Measurements from ENCODE around the gene MIXL1. TPM values are rescaled to one million over a fixed set of nuclear protein-coding genes. Genes with fewer than 3 reads are reported as not detected.

MIXL1 gene
- total and polyA plus RNA-seq, 2 experiments from 2014 or later, result 0.97 to 1.0 TPM

GRCh38 chr1:226215239-226215638 lies 8.2 kb upstream of the MIXL1 start:
- H3K27ac ChIP-seq (ENCODE audit: low read depth), result no peak overlapping the region
- peak overlapping the region; percentile 86 for H2AFZ ChIP-seq
- no peak for DNase-seq (ENCODE audit: low spot score)
- no peak for TF ChIP-seq REST (IDR thresholded peaks at IDR 0.05; ENCODE audit: unreplicated experiment)
- TF ChIP-seq EZH2phosphoT487 (IDR thresholded peaks at IDR 0.05; ENCODE audit: unreplicated experiment), result no peak
- TF ChIP-seq STAT1 (IDR thresholded peaks at IDR 0.05; ENCODE audit: unreplicated experiment), result no peak
- no peak for TF ChIP-seq ZNF331 (CRISPR knock-in tag; IDR thresholded peaks at IDR 0.05; ENCODE audit: low read depth)
- no peak for TF ChIP-seq ZNF114 (CRISPR knock-in tag; IDR thresholded peaks at IDR 0.05)
- TF ChIP-seq EZH2 (IDR thresholded peaks at IDR 0.05; ENCODE audit: low read depth, unreplicated experiment), result no peak
- no peak for TF ChIP-seq NANOG (IDR thresholded peaks at IDR 0.05; ENCODE audit: borderline replicate concordance)
- no peak for TF ChIP-seq CREB1 (CRISPR knock-in tag; IDR thresholded peaks at IDR 0.05; ENCODE audit: low read depth)
- TF ChIP-seq, protein P1, sequence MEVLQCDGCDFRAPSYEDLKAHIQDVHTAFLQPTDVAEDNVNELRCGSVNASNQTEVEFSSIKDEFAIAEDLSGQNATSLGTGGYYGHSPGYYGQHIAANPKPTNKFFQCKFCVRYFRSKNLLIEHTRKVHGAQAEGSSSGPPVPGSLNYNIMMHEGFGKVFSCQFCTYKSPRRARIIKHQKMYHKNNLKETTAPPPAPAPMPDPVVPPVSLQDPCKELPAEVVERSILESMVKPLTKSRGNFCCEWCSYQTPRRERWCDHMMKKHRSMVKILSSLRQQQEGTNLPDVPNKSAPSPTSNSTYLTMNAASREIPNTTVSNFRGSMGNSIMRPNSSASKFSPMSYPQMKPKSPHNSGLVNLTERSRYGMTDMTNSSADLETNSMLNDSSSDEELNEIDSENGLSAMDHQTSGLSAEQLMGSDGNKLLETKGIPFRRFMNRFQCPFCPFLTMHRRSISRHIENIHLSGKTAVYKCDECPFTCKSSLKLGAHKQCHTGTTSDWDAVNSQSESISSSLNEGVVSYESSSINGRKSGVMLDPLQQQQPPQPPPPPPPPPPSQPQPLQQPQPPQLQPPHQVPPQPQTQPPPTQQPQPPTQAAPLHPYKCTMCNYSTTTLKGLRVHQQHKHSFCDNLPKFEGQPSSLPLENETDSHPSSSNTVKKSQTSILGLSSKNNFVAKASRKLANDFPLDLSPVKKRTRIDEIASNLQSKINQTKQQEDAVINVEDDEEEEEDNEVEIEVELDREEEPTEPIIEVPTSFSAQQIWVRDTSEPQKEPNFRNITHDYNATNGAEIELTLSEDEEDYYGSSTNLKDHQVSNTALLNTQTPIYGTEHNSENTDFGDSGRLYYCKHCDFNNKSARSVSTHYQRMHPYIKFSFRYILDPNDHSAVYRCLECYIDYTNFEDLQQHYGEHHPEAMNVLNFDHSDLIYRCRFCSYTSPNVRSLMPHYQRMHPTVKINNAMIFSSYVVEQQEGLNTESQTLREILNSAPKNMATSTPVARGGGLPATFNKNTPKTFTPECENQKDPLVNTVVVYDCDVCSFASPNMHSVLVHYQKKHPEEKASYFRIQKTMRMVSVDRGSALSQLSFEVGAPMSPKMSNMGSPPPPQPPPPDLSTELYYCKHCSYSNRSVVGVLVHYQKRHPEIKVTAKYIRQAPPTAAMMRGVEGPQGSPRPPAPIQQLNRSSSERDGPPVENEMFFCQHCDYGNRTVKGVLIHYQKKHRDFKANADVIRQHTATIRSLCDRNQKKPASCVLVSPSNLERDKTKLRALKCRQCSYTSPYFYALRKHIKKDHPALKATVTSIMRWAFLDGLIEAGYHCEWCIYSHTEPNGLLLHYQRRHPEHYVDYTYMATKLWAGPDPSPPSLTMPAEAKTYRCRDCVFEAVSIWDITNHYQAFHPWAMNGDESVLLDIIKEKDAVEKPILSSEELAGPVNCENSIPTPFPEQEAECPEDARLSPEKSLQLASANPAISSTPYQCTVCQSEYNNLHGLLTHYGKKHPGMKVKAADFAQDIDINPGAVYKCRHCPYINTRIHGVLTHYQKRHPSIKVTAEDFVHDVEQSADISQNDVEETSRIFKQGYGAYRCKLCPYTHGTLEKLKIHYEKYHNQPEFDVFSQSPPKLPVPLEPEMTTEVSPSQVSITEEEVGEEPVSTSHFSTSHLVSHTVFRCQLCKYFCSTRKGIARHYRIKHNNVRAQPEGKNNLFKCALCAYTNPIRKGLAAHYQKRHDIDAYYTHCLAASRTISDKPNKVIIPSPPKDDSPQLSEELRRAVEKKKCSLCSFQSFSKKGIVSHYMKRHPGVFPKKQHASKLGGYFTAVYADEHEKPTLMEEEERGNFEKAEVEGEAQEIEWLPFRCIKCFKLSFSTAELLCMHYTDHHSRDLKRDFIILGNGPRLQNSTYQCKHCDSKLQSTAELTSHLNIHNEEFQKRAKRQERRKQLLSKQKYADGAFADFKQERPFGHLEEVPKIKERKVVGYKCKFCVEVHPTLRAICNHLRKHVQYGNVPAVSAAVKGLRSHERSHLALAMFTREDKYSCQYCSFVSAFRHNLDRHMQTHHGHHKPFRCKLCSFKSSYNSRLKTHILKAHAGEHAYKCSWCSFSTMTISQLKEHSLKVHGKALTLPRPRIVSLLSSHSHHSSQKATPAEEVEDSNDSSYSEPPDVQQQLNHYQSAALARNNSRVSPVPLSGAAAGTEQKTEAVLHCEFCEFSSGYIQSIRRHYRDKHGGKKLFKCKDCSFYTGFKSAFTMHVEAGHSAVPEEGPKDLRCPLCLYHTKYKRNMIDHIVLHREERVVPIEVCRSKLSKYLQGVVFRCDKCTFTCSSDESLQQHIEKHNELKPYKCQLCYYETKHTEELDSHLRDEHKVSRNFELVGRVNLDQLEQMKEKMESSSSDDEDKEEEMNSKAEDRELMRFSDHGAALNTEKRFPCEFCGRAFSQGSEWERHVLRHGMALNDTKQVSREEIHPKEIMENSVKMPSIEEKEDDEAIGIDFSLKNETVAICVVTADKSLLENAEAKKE (CRISPR knock-in tag; IDR thresholded peaks at IDR 0.05), result no peak
- no peak for TF ChIP-seq CTCF (conservative IDR thresholded peaks at IDR 0.05; ENCODE audit: low read depth in 2 of 2)
- no peak for TF ChIP-seq POLR2AphosphoS5 (IDR thresholded peaks at IDR 0.05; ENCODE audit: low read depth)
- no peak for TF ChIP-seq JUNB (IDR thresholded peaks at IDR 0.05; ENCODE audit: unreplicated experiment)
- TF ChIP-seq ETS1 (IDR thresholded peaks at IDR 0.05), result no peak
- H3K4me1 ChIP-seq (ENCODE audit: insufficient read depth), result peaks cover 30% of the 10 kb centered on the region
- peaks cover 7% of the 10 kb centered on the region; the same call in 1 of the 2 replicates for H3F3A ChIP-seq (replicated peaks; ENCODE audit: low read depth)
- peaks cover under 1% of the 10 kb centered on the region; the same call in 1 of the 2 replicates for H3K27me3 ChIP-seq (ENCODE audit: insufficient read depth)
- H3K4me3 Mint-ChIP-seq, result no peak overlapping the region; the same call in 2 of the 3 replicates
- H3K79me2 ChIP-seq (replicated peaks; ENCODE audit: insufficient read depth), result no peaks in the 10 kb centered on the region
- H3K27ac Mint-ChIP-seq, result no peak overlapping the region
- H3K9me3 Mint-ChIP-seq, result no peaks in the 10 kb centered on the region; the same call in 2 of the 3 replicates
- no peak overlapping the region for H3K4me2 ChIP-seq
- peak; percentile 33 for ATAC-seq
- H4K20me1 ChIP-seq (replicated peaks; ENCODE audit: insufficient read depth), result no peaks in the 10 kb centered on the region
- no peaks in the 10 kb centered on the region for H3K36me3 Mint-ChIP-seq (ENCODE audit: low read depth)
- no peaks in the 10 kb centered on the region for H3K36me3 ChIP-seq (ENCODE audit: insufficient read depth)
- H3K27me3 Mint-ChIP-seq (ENCODE audit: insufficient read depth, low read depth, poor library complexity), result peaks cover 13% of the 10 kb centered on the region
- H3K4me1 Mint-ChIP-seq, result peaks cover 43% of the 10 kb centered on the region
- H3K4me3 ChIP-seq, result no peak overlapping the region
- no peaks in the 10 kb centered on the region; the same call in 1 of the 2 replicates for H3K9me2 ChIP-seq (ENCODE audit: insufficient read depth)

Data from GM23338 (cell line).